Activated naive CD4-positive, alpha-beta T cell treated with anti-CD3 and anti-CD28 coated beads, Interleukin-2, amount 10 ng/mL, durations not matched to agents 7 days and 5 days (primary cell): ENCODE measurements around the gene KIAA1614.
A peak's percentile ranks its signal among the peaks of the same experiment; 100 is the strongest.

Experiments used
- CTCF ChIA-PET: fragments of 350-600 bp; sonication (Branson Sonifier 250); formaldehyde crosslinking; loops from one replicate; lab custom pipeline; 2021; ENCODE audit warnings: antibody characterized with exemption; lab: Charles Lee
- DNase-seq: peaks from one replicate; pipeline ENCODE4 v3.0.0-alpha.2; 2020
- H3K27ac Mint-ChIP-seq: one replicate; pipeline ENCODE4 v1.8.0; 2021; ENCODE audit warnings: mild to moderate bottlenecking, moderate library complexity, mixed read lengths
- H3K27me3 Mint-ChIP-seq: one replicate; pipeline ENCODE4 v1.8.0; 2021; ENCODE audit warnings: mild to moderate bottlenecking, mixed read lengths
- H3K36me3 Mint-ChIP-seq: one replicate; pipeline ENCODE4 v1.8.0; 2021; ENCODE audit warnings: mixed read lengths
- H3K4me1 Mint-ChIP-seq: one replicate; pipeline ENCODE4 v1.8.0; 2021; ENCODE audit warnings: mixed read lengths
- H3K4me3 Mint-ChIP-seq: one replicate; pipeline ENCODE4 v1.8.0; 2021; ENCODE audit warnings: mild to moderate bottlenecking, moderate library complexity, mixed read lengths
- H3K9me3 Mint-ChIP-seq: one replicate; pipeline ENCODE4 v1.8.0; 2021; ENCODE audit warnings: mixed read lengths

KIAA1614 gene

DNA sequence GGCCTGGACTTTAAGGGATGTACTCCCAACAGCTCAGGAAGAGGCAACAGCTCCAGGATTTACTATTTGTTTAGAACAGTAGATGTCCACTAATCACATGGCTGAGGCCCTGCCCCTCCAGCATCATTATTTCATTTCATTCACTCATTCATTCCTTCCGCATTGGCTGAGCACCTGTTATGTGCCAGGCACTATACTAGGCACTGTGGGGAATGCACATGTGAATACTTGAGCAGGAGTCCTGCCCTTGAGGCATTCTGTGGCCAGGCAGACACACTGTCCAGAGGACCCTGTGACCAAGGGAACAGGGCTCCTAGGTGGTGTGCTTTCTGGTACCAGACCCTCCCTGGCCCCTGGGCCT lies 24.3 kb downstream of the KIAA1614 start:
- CTCF ChIA-PET: interaction anchor here (0.6 kb wide), 1 partner anchor 153 kb away, joined by 3 read pairs; no protein-coding TSS in a partner anchor
- Mint-ChIP-seq H3K4me1 (peaks cover 10% of the 10 kb centered on the region), H3K27ac (no peak overlapping the region), H3K4me3 (no peak overlapping the region), H3K9me3 (no peaks in the 10 kb centered on the region), H3K27me3 (peaks cover 34% of the 10 kb centered on the region), H3K36me3 (no peaks in the 10 kb centered on the region)
- no peak for DNase-seq

GRCh38 chr1:180937624-180938225 lies 25.0 kb downstream of the KIAA1614 start:
- Mint-ChIP-seq H3K36me3 (no peaks in the 10 kb centered on the region), H3K27me3 (peaks cover 34% of the 10 kb centered on the region), H3K27ac (no peak overlapping the region), H3K9me3 (no peaks in the 10 kb centered on the region), H3K4me3 (no peak overlapping the region), H3K4me1 (peaks cover 10% of the 10 kb centered on the region)
- no peak for DNase-seq
- CTCF ChIA-PET: interaction anchor here (0.6 kb wide), 1 partner anchor 961 kb away, joined by 3 read pairs; no protein-coding TSS in a partner anchor

DNA sequence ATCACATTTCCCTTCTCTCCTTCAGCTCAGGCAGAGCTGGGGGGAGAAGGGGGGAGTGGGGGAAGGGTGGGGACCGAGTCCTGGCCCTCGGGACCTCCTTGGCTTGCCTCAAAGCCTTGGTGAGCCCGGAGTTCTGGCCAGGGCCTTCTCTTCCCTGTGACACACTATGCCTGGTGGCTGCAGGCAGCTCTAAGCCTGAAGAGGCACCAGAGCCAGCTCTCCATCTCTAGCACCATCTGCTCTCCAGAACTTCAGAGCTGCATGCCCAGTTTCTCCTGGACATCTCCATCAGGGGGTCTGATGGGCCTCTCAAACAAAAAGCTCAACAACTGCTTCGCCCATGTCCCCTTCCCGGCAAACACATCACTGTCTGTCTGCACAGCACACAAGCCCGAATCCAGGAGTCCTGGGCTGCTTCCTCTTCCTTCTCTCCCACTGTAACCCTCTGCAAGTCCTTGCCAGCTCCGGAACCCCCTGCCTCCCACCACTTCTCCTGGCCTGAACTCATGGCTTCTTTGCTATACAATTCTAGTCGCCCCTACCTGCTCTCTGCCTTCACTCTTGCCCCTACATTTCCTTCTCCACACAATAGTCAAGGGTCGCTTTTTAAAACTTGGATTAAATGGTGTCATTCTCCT lies 26.5 kb downstream of the KIAA1614 start:
- Mint-ChIP-seq H3K4me1 (peaks cover 10% of the 10 kb centered on the region), H3K36me3 (no peaks in the 10 kb centered on the region), H3K9me3 (no peaks in the 10 kb centered on the region), H3K27me3 (peaks cover 34% of the 10 kb centered on the region), H3K4me3 (no peak overlapping the region), H3K27ac (no peak overlapping the region)
- CTCF ChIA-PET: interaction anchor here (0.7 kb wide), 1 partner anchor 17 kb away, joined by 3 read pairs; no protein-coding TSS in a partner anchor
- no peak for DNase-seq

GRCh38 chr1:180939711-180940103 lies 27.0 kb downstream of the KIAA1614 start:
- CTCF ChIA-PET: interaction anchor here (0.7 to 1.1 kb wide), 2 partner anchors 15 to 17 kb away, joined by 3 to 4 read pairs; no protein-coding TSS in a partner anchor
- no peak overlapping the region for H3K4me3 Mint-ChIP-seq
- H3K27me3 Mint-ChIP-seq: peaks cover 34% of the 10 kb centered on the region
- H3K27ac Mint-ChIP-seq: no peak overlapping the region
- no peak for DNase-seq
- H3K36me3 Mint-ChIP-seq: no peaks in the 10 kb centered on the region
- peaks cover 7% of the 10 kb centered on the region for H3K4me1 Mint-ChIP-seq
- no peaks in the 10 kb centered on the region for H3K9me3 Mint-ChIP-seq

GRCh38 chr1:180940445-180940844 lies 27.7 kb downstream of the KIAA1614 start:
- Mint-ChIP-seq H3K36me3 (no peaks in the 10 kb centered on the region), H3K27ac (no peak overlapping the region), H3K9me3 (no peaks in the 10 kb centered on the region), H3K4me1 (peaks cover 6% of the 10 kb centered on the region), H3K27me3 (peaks cover 30% of the 10 kb centered on the region), H3K4me3 (no peak overlapping the region)
- CTCF ChIA-PET: interaction anchor here (1.1 kb wide), 1 partner anchor 14 kb away, joined by 4 read pairs; no protein-coding TSS in a partner anchor
- DNase-seq: no peak

- H3K9me3 Mint-ChIP-seq: peaks cover 7% of the 10 kb centered on the region
- peaks cover 30% of the 10 kb centered on the region for H3K27me3 Mint-ChIP-seq
- no peak for DNase-seq
- CTCF ChIA-PET: no interaction called here
- no peak overlapping the region for H3K27ac Mint-ChIP-seq
- H3K4me3 Mint-ChIP-seq: no peak overlapping the region
- H3K36me3 Mint-ChIP-seq: peaks cover 7% of the 10 kb centered on the region
- H3K4me1 Mint-ChIP-seq: peaks cover 13% of the 10 kb centered on the region
Measured at GRCh38 chr1:180941518-180942275, 29.0 kb downstream of the KIAA1614 start.

- Mint-ChIP-seq H3K4me1 (peaks cover 12% of the 10 kb centered on the region), H3K4me3 (no peak overlapping the region), H3K27me3 (peaks cover 6% of the 10 kb centered on the region), H3K27ac (no peak overlapping the region), H3K36me3 (peaks cover 24% of the 10 kb centered on the region), H3K9me3 (peaks cover 27% of the 10 kb centered on the region)
- no peak for DNase-seq
- CTCF ChIA-PET: no interaction called here
Measured at GRCh38 chr1:180945151-180945550, 32.5 kb downstream of the KIAA1614 start.

DNA sequence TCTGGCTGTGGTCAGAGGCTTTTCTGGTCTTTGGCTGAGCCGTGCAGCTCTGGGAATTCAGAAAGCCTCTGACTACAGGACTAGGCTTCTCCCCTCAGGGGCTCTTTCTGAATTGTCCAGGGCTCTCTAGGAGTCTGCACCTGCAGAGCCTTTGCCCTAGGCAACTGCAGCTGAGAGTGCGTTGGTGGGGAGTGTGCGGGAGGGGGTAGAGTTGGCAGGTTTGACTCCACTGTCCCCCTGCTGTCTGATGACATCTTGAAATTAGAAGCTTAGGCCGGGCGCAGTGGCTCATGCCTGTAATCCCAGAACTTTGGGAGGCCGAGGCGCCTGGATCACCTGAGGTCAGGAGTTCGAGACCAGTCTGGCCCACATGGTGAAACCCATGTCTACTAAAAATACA lies 32.9 kb downstream of the KIAA1614 start:
- Mint-ChIP-seq H3K9me3 (peaks cover 27% of the 10 kb centered on the region), H3K27me3 (peaks cover 2% of the 10 kb centered on the region), H3K4me1 (peaks cover 12% of the 10 kb centered on the region), H3K36me3 (peaks cover 25% of the 10 kb centered on the region), H3K4me3 (no peak overlapping the region), H3K27ac (no peak overlapping the region)
- no peak for DNase-seq
- CTCF ChIA-PET: no interaction called here

- peaks cover 28% of the 10 kb centered on the region for H3K36me3 Mint-ChIP-seq
- H3K27ac Mint-ChIP-seq: peak overlapping the region; percentile 45
- H3K4me3 Mint-ChIP-seq: no peak overlapping the region
- DNase-seq: peak; percentile 36
- CTCF ChIA-PET: no interaction called here
- H3K9me3 Mint-ChIP-seq: peaks cover 27% of the 10 kb centered on the region
- H3K27me3 Mint-ChIP-seq: no peaks in the 10 kb centered on the region
- peaks cover 12% of the 10 kb centered on the region for H3K4me1 Mint-ChIP-seq
Measured at GRCh38 chr1:180946056-180946455, 33.4 kb downstream of the KIAA1614 start.

DNA sequence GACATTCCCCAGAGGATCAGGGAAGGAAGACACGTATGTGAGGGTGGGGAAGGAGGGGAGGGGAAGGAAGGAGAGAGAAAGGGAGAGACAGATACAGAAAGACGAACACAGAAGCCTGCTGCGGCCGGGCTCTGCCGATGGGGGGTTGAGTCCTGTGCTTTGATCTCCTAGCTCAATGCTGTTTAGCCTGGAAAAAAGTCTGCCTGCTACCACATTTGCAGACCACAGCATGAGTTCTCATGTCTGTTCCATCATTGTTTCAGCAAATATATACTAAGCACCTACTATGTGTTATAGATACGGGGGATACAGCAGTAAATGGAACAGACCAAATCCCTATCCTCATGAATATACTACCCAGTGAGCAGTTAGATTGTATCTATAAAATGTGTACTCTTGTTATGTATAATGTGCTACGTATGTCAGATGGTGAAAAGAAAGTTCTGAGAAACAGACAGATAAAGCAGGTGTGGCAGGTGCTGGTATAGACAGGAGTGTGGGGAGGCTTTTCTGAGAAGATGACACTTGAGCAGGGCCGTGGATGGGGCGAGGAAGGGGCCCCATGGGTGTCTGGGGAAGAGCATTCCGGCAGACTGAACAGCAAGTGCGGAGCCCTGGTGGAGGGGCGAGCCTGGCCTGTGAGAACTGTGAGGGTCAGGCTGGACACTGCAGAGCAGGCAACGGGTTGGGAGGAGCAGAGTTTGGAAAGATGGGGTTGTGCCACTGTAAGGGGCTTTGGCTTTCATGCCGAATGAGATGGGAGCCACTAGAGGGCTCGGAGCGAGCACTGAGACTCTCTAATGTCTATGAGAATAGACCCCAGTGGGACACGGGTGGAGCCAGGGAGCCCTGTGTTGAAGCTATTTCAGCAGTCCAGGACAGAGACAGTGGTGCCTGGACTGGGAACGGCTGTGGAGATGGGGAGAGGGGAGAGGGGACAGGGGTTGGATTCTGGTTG lies 34.1 kb downstream of the KIAA1614 start:
- peaks cover 27% of the 10 kb centered on the region for H3K9me3 Mint-ChIP-seq
- DNase-seq: no peak
- H3K36me3 Mint-ChIP-seq: peaks cover 28% of the 10 kb centered on the region
- no peak overlapping the region for H3K4me3 Mint-ChIP-seq
- H3K4me1 Mint-ChIP-seq: peaks cover 12% of the 10 kb centered on the region
- no peaks in the 10 kb centered on the region for H3K27me3 Mint-ChIP-seq
- CTCF ChIA-PET: no interaction called here
- H3K27ac Mint-ChIP-seq: peak overlapping the region; percentile 37

DNA sequence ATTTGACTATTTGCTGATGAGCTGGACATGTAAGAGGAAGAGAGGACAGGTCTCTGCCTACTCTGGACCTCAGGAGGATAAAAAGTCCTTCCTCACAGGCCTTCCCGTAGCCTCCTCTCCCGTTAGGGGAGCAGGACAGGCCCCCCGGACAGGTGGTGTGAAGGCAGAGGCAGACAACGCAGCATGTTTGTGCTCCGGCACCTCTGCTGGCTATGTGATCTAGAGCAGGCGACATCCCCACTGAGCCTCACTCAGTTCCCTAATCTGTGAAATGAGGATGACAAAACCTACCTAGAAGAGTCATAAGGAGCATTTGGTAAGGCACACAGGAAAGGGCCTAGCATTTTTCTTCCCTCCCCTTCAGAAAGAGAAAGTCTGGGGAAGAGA lies 34.8 kb downstream of the KIAA1614 start:
- Mint-ChIP-seq H3K27me3 (no peaks in the 10 kb centered on the region), H3K4me3 (no peak overlapping the region), H3K4me1 (peaks cover 12% of the 10 kb centered on the region), H3K9me3 (peaks cover 27% of the 10 kb centered on the region), H3K27ac (no peak overlapping the region), H3K36me3 (peaks cover 28% of the 10 kb centered on the region)
- DNase-seq: no peak
- CTCF ChIA-PET: no interaction called here

GRCh38 chr1:180947901-180948640 lies 35.4 kb downstream of the KIAA1614 start:
- no peak overlapping the region for H3K27ac Mint-ChIP-seq
- H3K4me3 Mint-ChIP-seq: no peak overlapping the region
- H3K36me3 Mint-ChIP-seq: peaks cover 28% of the 10 kb centered on the region
- H3K27me3 Mint-ChIP-seq: no peaks in the 10 kb centered on the region
- DNase-seq: no peak
- H3K9me3 Mint-ChIP-seq: peaks cover 27% of the 10 kb centered on the region
- peaks cover 12% of the 10 kb centered on the region for H3K4me1 Mint-ChIP-seq
- CTCF ChIA-PET: no interaction called here
